ENCODE results near the gene C19orf25. TPM values are rescaled to one million over a fixed set of nuclear protein-coding genes. Genes with fewer than 3 reads are reported as not detected.

The C19orf25 gene
- total and polyA plus RNA-seq, 2 of the 13 experiments (the other 11 are each of a cell fraction or from before 2014, with no cell fraction given), result 14.2 to 32.4 TPM

- TF ChIP-seq ZBTB2 (CRISPR knock-in tag; IDR thresholded peaks at IDR 0.05; ENCODE audit: low read depth) (0 out of 2 replicates have a peak, but pooled peaks have one; percentile 37), SAFB2 (CRISPR knock-in tag; IDR thresholded peaks at IDR 0.05; ENCODE audit: borderline replicate concordance, low read depth) (0 out of 2 replicates have a peak, but pooled peaks have one; percentile 88), THAP11 (CRISPR knock-in tag; IDR thresholded peaks at IDR 0.05) (peak; percentile 39; the same call in 1 of the 2 replicates), GATAD1 (CRISPR knock-in tag; IDR thresholded peaks at IDR 0.05) (0 out of 2 replicates have a peak, but pooled peaks have one; percentile 19), REST (IDR thresholded peaks at IDR 0.05; ENCODE audit: borderline replicate concordance in 1 of 2, low read depth in 1 of 2, low read length in 2 of 2) (peak; percentile 6 to 10; a peak in 3 of 4 replicates), ZNF609 (CRISPR knock-in tag; IDR thresholded peaks at IDR 0.05; ENCODE audit: borderline replicate concordance) (no peak; the same call in 1 of the 2 replicates), ZNF232 (CRISPR knock-in tag; IDR thresholded peaks at IDR 0.05; ENCODE audit: borderline replicate concordance) (no peak), ZNF430 (CRISPR knock-in tag; IDR thresholded peaks at IDR 0.05) (peak; percentile 45; the same call in 1 of the 2 replicates), ZNF143 (CRISPR knock-in tag; IDR thresholded peaks at IDR 0.05) (peak; percentile 16; the same call in 1 of the 2 replicates), TRIM24 (CRISPR knock-in tag; IDR thresholded peaks at IDR 0.05) (no peak), HOXA3 (CRISPR knock-in tag; IDR thresholded peaks at IDR 0.05) (peak; percentile 49; the same call in 1 of the 2 replicates), HNF4G (IDR thresholded peaks at IDR 0.05; ENCODE audit: borderline replicate concordance, low read depth, low read length) (no peak), HNF4G (CRISPR knock-in tag; IDR thresholded peaks at IDR 0.05; ENCODE audit: borderline replicate concordance, low read depth) (peak; percentile 56; the same call in 1 of the 2 replicates), ZIK1 (CRISPR knock-in tag; IDR thresholded peaks at IDR 0.05; ENCODE audit: borderline replicate concordance, low read depth) (0 out of 2 replicates have a peak, but pooled peaks have one; percentile 35), ZNF770 (CRISPR knock-in tag; IDR thresholded peaks at IDR 0.05) (no peak; the same call in 1 of the 2 replicates)
Observed at GRCh38 chr19:1445185-1445931, 33.7 kb downstream of the C19orf25 start (continued).
